Panc1 (cell line): Measurements from ENCODE around the gene CFAP74. TPM values are rescaled to one million over a fixed set of nuclear protein-coding genes. Genes with fewer than 3 reads are reported as not detected.

Experiments
- ATAC-seq: fragments of 200-7000 bp; cut with Tn5 transposase; 2 replicates; pipeline ENCODE4 v1.9.1; 2020; ENCODE audit warnings: mild to moderate bottlenecking, moderate library complexity
- BruUV-seq: library from RNA; stranded (reverse); fragments of 400-500 nt; replicated peaks from 2 replicates; lab custom pipeline; 2021; lab: Mats Ljungman, UMichigan
- CTCF ChIA-PET: fragments of 300-600 bp; sonication (Branson Sonifier 250); formaldehyde crosslinking; loops from one replicate; lab custom pipeline; 2022; ENCODE audit warnings: antibody characterized with exemption; lab: Charles Lee
- POLR2A ChIA-PET: fragments of 300-600 bp; sonication (Branson Sonifier 250); formaldehyde crosslinking; loops from one replicate; lab custom pipeline; 2022; ENCODE audit warnings: antibody characterized with exemption; lab: Charles Lee
- DNase-seq: peaks from one replicate; pipeline ENCODE4 v3.0.0-alpha.2; 2010; ENCODE audit warnings: low read depth, low spot score
- H3K27ac ChIP-seq: 2 replicates; pipeline ENCODE4 v1.5.1; 2011; ENCODE audit warnings: mild to moderate bottlenecking, low read length, inconsistent platforms
- H3K27me3 ChIP-seq: fragments of 200-500 bp; sonication (Bioruptor generic); 2 replicates; pipeline ENCODE4 v1.6.0; 2014; ENCODE audit warnings: low read length, inconsistent platforms; ENCODE audit not compliant: control insufficient read depth, insufficient read depth
- H3K36me3 ChIP-seq: fragments of 200-500 bp; sonication (Bioruptor generic); 2 replicates; pipeline ENCODE4 v1.5.1; 2014; ENCODE audit warnings: inconsistent platforms, mild to moderate bottlenecking, low read length, moderate library complexity; ENCODE audit not compliant: control insufficient read depth, insufficient read depth
- H3K4me1 ChIP-seq: 2 replicates; pipeline ENCODE4 v1.5.1; 2011; ENCODE audit warnings: inconsistent platforms, mild to moderate bottlenecking, low read length, moderate library complexity; ENCODE audit not compliant: control insufficient read depth, insufficient read depth
- H3K4me3 ChIP-seq, 2 experiments: 2 replicates each; pipeline ENCODE4 v1.5.1; 2011 to 2012; ENCODE audit warnings: low read depth in 2 of 2, low read length in 2 of 2, mild to moderate bottlenecking in 2 of 2, inconsistent platforms in 1 of 2, moderate library complexity in 1 of 2
- H3K9me3 ChIP-seq: fragments of 200-500 bp; sonication (Bioruptor generic); 2 replicates; pipeline ENCODE4 v1.5.1; 2014; ENCODE audit warnings: low read depth, mild to moderate bottlenecking, inconsistent platforms, low read length, moderate library complexity; ENCODE audit not compliant: control insufficient read depth, insufficient read depth
- POLR2AphosphoS5 ChIP-seq: IDR thresholded peaks from 2 replicates; pipeline ENCODE4 v1.6.1; 2012; ENCODE audit warnings: mild to moderate bottlenecking, low read depth, low read length, moderate library complexity
- SIN3A ChIP-seq: IDR thresholded peaks from 2 replicates; pipeline ENCODE4 v1.6.1; 2012; ENCODE audit warnings: low read depth, mild to moderate bottlenecking, low read length, moderate library complexity, borderline replicate concordance; ENCODE audit not compliant: insufficient read depth
- TCF7L2 ChIP-seq: IDR thresholded peaks from 2 replicates; pipeline ENCODE4 v1.6.1; 2011; ENCODE audit warnings: mild to moderate bottlenecking, low read depth, low read length, inconsistent platforms
- in situ Hi-C: cut with HindIII; loops from 2 replicates; pipeline ENCODE4 v1.10.0; 2016; ENCODE audit warnings: low sequenced_read_pairs, low pct_unique_long_range_greater_than_20kb
- intact Hi-C: fragments of 100-400 bp; cut with micrococcal nuclease; formaldehyde crosslinking; loops from one replicate; pipeline ENCODE4 v1.10.0; 2022; ENCODE audit not compliant: unreplicated experiment
- total RNA-seq: library from RNA; stranded (reverse); gene quantifications from one replicate; pipeline ENCODE4 v1.2.1, GENCODE V29; 2021; ENCODE audit not compliant: unreplicated experiment
- TF ChIP-seq, protein P1 (sequence below): fragments of 450-650 bp; IDR thresholded peaks from 2 replicates; pipeline ENCODE4 v1.5.1; 2017; ENCODE audit warnings: mild to moderate bottlenecking
- TF ChIP-seq, protein P2 (sequence below), 2 experiments: IDR thresholded peaks; 2 replicates each; pipeline ENCODE4 v1.6.1; 2011 to 2012; ENCODE audit warnings: low read depth in 2 of 2, control low read depth in 1 of 2, low read length in 1 of 2, mild to moderate bottlenecking in 1 of 2, moderate library complexity in 1 of 2; ENCODE audit not compliant: insufficient read depth in 1 of 2

Gene CFAP74
- total RNA-seq, 1 experiment from 2014 or later = not detected

- no peaks in the 10 kb centered on the region for H3K36me3 ChIP-seq
- no peak overlapping the region for H3K27ac ChIP-seq
- TF ChIP-seq SIN3A (no peak), POLR2AphosphoS5 (no peak), TCF7L2 (no peak)
- TF ChIP-seq, protein P1, sequence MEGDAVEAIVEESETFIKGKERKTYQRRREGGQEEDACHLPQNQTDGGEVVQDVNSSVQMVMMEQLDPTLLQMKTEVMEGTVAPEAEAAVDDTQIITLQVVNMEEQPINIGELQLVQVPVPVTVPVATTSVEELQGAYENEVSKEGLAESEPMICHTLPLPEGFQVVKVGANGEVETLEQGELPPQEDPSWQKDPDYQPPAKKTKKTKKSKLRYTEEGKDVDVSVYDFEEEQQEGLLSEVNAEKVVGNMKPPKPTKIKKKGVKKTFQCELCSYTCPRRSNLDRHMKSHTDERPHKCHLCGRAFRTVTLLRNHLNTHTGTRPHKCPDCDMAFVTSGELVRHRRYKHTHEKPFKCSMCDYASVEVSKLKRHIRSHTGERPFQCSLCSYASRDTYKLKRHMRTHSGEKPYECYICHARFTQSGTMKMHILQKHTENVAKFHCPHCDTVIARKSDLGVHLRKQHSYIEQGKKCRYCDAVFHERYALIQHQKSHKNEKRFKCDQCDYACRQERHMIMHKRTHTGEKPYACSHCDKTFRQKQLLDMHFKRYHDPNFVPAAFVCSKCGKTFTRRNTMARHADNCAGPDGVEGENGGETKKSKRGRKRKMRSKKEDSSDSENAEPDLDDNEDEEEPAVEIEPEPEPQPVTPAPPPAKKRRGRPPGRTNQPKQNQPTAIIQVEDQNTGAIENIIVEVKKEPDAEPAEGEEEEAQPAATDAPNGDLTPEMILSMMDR = no peak
- TF ChIP-seq, protein P2, sequence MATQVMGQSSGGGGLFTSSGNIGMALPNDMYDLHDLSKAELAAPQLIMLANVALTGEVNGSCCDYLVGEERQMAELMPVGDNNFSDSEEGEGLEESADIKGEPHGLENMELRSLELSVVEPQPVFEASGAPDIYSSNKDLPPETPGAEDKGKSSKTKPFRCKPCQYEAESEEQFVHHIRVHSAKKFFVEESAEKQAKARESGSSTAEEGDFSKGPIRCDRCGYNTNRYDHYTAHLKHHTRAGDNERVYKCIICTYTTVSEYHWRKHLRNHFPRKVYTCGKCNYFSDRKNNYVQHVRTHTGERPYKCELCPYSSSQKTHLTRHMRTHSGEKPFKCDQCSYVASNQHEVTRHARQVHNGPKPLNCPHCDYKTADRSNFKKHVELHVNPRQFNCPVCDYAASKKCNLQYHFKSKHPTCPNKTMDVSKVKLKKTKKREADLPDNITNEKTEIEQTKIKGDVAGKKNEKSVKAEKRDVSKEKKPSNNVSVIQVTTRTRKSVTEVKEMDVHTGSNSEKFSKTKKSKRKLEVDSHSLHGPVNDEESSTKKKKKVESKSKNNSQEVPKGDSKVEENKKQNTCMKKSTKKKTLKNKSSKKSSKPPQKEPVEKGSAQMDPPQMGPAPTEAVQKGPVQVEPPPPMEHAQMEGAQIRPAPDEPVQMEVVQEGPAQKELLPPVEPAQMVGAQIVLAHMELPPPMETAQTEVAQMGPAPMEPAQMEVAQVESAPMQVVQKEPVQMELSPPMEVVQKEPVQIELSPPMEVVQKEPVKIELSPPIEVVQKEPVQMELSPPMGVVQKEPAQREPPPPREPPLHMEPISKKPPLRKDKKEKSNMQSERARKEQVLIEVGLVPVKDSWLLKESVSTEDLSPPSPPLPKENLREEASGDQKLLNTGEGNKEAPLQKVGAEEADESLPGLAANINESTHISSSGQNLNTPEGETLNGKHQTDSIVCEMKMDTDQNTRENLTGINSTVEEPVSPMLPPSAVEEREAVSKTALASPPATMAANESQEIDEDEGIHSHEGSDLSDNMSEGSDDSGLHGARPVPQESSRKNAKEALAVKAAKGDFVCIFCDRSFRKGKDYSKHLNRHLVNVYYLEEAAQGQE (IDR thresholded peaks at IDR 0.05; ENCODE audit: insufficient read depth in 1 of 2, low read depth in 2 of 2, low read length in 1 of 2) = no peak
- no peaks in the 10 kb centered on the region for H3K27me3 ChIP-seq
- ChIA-PET CTCF (interaction anchor here (0.8 kb wide), 1 partner anchor 116 kb away, joined by 3 read pairs; no protein-coding TSS in a partner anchor), POLR2A (no interaction called here)
- H3K4me1 ChIP-seq = no peaks in the 10 kb centered on the region
- BruUV-seq = no TSS peak
- no peaks in the 10 kb centered on the region for H3K9me3 ChIP-seq
- in situ Hi-C loops (no loop called here), intact Hi-C loops (no loop called here)
- ATAC-seq (no peak), DNase-seq (no peak)
- no peak overlapping the region for H3K4me3 ChIP-seq
Observed at GRCh38 chr1:1928231-1929101, 75.1 kb downstream of the CFAP74 start.

DNA sequence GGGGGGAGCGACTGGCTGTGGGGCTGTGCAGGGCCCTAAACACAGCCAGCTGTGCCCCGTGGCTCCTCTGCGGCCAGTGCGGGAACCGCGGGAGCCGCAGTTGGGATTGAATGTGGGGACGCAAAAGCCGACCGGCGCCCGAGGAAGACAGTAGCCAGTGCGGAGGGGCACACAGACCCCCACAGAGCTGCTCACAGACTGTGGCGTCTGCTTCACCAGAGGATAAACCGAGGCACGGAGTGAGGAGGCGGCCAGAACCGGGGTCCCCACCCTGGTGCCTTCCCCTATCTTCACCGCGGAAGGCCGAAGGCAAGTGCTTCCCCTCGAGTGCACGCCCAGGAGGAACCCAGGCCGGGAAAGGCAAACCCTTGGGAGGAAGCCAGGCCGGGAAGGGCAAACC lies 75.8 kb downstream of the CFAP74 start:
- Histone ChIP-seq H3K4me3 (no peak overlapping the region), H3K36me3 (no peaks in the 10 kb centered on the region), H3K9me3 (no peaks in the 10 kb centered on the region), H3K27me3 (no peaks in the 10 kb centered on the region), H3K4me1 (no peaks in the 10 kb centered on the region), H3K27ac (no peak overlapping the region)
- in situ Hi-C loops = no loop called here
- ATAC-seq (no peak), DNase-seq (no peak)
- CTCF ChIA-PET = no interaction called here
- POLR2A ChIA-PET = interaction anchor here (0.6 kb wide), 1 partner anchor 8 kb away, joined by 14 read pairs; no protein-coding TSS in a partner anchor
- no TSS peak for BruUV-seq
- intact Hi-C loops = no loop called here
- TF ChIP-seq, protein P2 (IDR thresholded peaks at IDR 0.05; ENCODE audit: insufficient read depth in 1 of 2, low read depth in 2 of 2, low read length in 1 of 2) = no peak
- TF ChIP-seq TCF7L2 (no peak), SIN3A (no peak), POLR2AphosphoS5 (no peak)
- TF ChIP-seq, protein P1 = no peak
